RWPE2 (cell line): ENCODE measurements around the gene DRD3.

Source experiments
- ATAC-seq: fragments of 200-7000 bp; cut with Tn5 transposase; 3 replicates; pipeline ENCODE4 v1.9.1; 2021; ENCODE audit warnings: low read depth
- DNase-seq: peaks from one replicate; pipeline ENCODE4 v3.0.0-alpha.2; 2020; ENCODE audit warnings: low spot score
- H3K27ac ChIP-seq: fragments of 450-650 bp; 2 replicates; pipeline ENCODE4 v1.5.1; 2017; ENCODE audit warnings: mild to moderate bottlenecking; ENCODE audit not compliant: poor library complexity, severe bottlenecking
- H3K27me3 ChIP-seq: fragments of 250-450 bp; sonication (Bioruptor Pico); 2 replicates; pipeline ENCODE4 v1.5.1; 2021; ENCODE audit warnings: mild to moderate bottlenecking, moderate library complexity; ENCODE audit not compliant: insufficient read depth, poor library complexity, severe bottlenecking
- H3K36me3 ChIP-seq: fragments of 250-450 bp; sonication (Bioruptor Pico); 2 replicates; pipeline ENCODE4 v1.5.1; 2020; ENCODE audit warnings: low read depth, mild to moderate bottlenecking, moderate library complexity
- H3K4me1 ChIP-seq: fragments of 250-450 bp; sonication (Bioruptor Pico); 2 replicates; pipeline ENCODE4 v1.5.1; 2021; ENCODE audit warnings: mild to moderate bottlenecking, moderate library complexity; ENCODE audit not compliant: insufficient read depth, poor library complexity, severe bottlenecking
- H3K4me3 ChIP-seq: fragments of 250-450 bp; sonication (Bioruptor Pico); 2 replicates; pipeline ENCODE4 v1.5.1; 2021; ENCODE audit warnings: mild to moderate bottlenecking, moderate library complexity; ENCODE audit not compliant: severe bottlenecking
- H3K9me3 ChIP-seq: fragments of 250-450 bp; sonication (Bioruptor Pico); 2 replicates; pipeline ENCODE4 v1.5.1; 2021; ENCODE audit warnings: mild to moderate bottlenecking, moderate library complexity; ENCODE audit not compliant: severe bottlenecking
- TF ChIP-seq, protein P1 (sequence below): fragments of 450-650 bp; IDR thresholded peaks from one replicate; pipeline ENCODE4 v1.5.1; 2017; ENCODE audit warnings: mild to moderate bottlenecking, moderate library complexity; ENCODE audit not compliant: poor library complexity, severe bottlenecking

DRD3 gene

DNA sequence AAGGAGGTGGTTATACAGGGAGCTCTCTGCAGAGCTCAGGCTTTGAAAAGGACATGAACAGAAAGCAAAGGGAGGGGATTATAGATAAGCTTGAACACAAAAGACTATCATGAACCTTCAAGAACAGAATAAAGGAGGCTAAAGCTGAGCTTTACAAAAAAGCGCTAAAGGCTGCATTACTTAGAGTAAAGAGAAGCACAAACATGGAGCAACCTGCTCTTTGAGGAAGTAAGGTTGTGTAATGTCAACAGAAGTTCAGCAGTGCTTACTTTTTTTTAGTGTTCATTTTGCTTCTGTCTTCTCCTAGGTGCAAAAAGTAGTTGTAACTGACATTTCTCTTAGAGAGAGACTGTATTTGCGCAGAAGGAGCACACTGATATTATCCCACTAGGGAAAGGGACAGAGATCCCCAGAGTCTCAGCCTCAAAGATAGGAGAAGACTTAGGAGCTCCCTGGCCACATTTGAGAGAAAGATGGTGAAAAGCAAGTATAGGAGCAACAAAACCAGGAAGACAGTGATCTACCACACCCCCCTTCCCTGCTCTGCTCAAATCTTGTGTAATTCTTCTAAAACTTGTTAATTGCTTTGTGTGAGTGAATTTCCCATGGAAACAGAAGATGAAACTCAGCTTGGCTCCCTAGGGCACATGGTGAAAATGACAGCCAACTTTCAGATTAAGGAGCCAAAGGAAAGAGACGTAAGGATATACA is 67.6 kb downstream of the DRD3 start:
- Histone ChIP-seq H3K4me3 (no peak overlapping the region), H3K27ac (no peak overlapping the region), H3K4me1 (no peaks in the 10 kb centered on the region), H3K27me3 (no peaks in the 10 kb centered on the region), H3K9me3 (no peaks in the 10 kb centered on the region), H3K36me3 (no peaks in the 10 kb centered on the region)
- ATAC-seq, result no peak
- DNase-seq, result no peak
- TF ChIP-seq, protein P1, sequence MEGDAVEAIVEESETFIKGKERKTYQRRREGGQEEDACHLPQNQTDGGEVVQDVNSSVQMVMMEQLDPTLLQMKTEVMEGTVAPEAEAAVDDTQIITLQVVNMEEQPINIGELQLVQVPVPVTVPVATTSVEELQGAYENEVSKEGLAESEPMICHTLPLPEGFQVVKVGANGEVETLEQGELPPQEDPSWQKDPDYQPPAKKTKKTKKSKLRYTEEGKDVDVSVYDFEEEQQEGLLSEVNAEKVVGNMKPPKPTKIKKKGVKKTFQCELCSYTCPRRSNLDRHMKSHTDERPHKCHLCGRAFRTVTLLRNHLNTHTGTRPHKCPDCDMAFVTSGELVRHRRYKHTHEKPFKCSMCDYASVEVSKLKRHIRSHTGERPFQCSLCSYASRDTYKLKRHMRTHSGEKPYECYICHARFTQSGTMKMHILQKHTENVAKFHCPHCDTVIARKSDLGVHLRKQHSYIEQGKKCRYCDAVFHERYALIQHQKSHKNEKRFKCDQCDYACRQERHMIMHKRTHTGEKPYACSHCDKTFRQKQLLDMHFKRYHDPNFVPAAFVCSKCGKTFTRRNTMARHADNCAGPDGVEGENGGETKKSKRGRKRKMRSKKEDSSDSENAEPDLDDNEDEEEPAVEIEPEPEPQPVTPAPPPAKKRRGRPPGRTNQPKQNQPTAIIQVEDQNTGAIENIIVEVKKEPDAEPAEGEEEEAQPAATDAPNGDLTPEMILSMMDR, result no peak

DNA sequence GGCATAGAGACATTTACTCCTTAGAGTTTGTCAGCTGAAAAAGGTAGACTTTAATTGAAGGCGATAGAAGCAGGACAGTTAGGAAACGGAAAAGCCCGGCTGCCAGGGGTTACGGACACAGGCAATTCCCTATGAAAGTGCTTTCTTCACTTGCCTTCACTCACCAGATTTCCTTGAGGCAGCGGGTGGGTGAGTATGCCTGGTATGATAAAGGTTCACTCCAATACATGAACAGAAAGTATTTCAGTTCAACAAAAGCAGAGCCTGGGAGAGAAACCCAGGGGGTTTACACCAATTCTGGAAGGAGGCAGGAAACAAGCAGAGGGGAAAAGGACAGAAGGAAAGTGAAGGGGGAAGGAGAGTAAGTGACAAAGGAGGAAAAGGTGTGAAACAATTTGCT is 68.4 kb downstream of the DRD3 start:
- Histone ChIP-seq H3K27me3 (no peaks in the 10 kb centered on the region), H3K4me1 (no peaks in the 10 kb centered on the region), H3K36me3 (no peaks in the 10 kb centered on the region), H3K27ac (no peak overlapping the region), H3K9me3 (no peaks in the 10 kb centered on the region), H3K4me3 (no peak overlapping the region)
- no peak for DNase-seq
- TF ChIP-seq, protein P1, result no peak
- no peak for ATAC-seq

DNA sequence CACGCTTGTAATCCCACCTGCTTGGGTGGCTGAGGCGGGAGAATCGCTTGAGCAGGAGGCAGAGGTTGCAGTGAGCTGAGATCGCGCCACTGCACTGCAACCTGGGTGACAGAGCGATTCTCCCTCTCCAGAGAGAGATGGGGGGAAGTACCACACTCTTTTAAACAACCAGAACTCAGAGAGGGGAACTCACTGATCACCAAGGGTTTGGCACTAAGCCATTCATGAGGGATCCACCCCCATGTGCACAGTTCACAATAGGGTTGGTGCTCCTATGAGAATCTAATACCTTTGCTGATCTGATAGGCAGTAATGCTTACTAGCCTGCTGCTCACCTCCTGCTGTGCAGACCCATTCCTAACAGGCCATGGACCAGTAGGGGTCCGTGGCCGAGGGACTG is 70.7 kb downstream of the DRD3 start:
- Histone ChIP-seq H3K27ac (no peak overlapping the region), H3K9me3 (no peaks in the 10 kb centered on the region), H3K36me3 (no peaks in the 10 kb centered on the region), H3K4me3 (no peak overlapping the region), H3K27me3 (no peaks in the 10 kb centered on the region), H3K4me1 (no peaks in the 10 kb centered on the region)
- no peak for DNase-seq
- TF ChIP-seq, protein P1, result no peak
- ATAC-seq, result no peak

DNA sequence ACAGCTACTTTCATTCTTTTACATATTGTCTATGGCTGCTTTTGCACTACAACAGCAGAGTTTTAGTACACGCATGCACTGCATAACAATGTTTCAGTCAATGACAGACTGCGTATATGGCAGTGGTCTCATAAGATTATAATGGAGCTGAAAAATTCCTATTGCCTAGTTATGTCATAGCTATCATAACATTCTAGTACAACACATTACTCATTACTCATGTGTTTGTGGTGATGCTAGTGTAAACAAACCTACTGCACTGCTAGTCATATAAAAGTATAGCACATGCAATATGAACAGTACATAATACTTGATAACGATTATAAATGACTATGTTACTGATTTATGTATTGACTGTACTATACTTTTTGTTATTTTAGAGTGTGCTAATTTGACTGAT is 74.4 kb downstream of the DRD3 start:
- no peak overlapping the region for H3K4me3 ChIP-seq
- no peak overlapping the region for H3K27ac ChIP-seq
- no peaks in the 10 kb centered on the region for H3K9me3 ChIP-seq
- no peaks in the 10 kb centered on the region for H3K4me1 ChIP-seq
- H3K27me3 ChIP-seq, result no peaks in the 10 kb centered on the region
- DNase-seq, result no peak
- TF ChIP-seq, protein P1, result no peak
- peak; percentile 65; the same call in 2 of the 3 replicates for ATAC-seq
- no peaks in the 10 kb centered on the region for H3K36me3 ChIP-seq

DNA sequence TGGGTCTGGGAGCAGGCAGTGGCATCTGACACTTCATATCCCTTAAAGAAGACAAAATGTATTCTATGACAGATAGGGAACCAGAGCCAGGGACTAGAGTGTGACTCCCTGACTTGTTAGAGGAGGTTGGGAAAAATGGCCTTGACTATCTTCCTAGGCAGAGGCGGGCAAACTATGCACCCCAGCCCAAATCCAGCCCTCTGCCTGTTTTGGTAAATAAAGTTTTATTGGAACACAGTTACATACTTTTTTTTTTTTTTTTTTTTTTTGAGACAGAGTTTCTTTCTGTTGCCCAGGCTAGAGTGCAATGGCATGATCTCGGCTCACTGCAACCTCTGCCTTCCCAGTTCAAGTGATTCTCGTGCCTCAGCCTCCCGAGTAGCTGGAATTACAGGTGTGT is 75.0 kb downstream of the DRD3 start:
- DNase-seq (no peak), ATAC-seq (no peak)
- no peaks in the 10 kb centered on the region for H3K4me1 ChIP-seq
- no peaks in the 10 kb centered on the region for H3K27me3 ChIP-seq
- TF ChIP-seq, protein P1, result no peak
- H3K27ac ChIP-seq, result no peak overlapping the region
- H3K36me3 ChIP-seq, result no peaks in the 10 kb centered on the region
- no peaks in the 10 kb centered on the region for H3K9me3 ChIP-seq
- no peak overlapping the region for H3K4me3 ChIP-seq
